Left lobe of liver (tissue), 2 donors: ENCODE results near the gene PLEKHA6. TPM values are rescaled to one million over a fixed set of nuclear protein-coding genes. Genes with fewer than 3 reads are reported as not detected.
"Not testable (repeated sequence)": the region's sequence is repeated elsewhere in the genome, so short reads cannot be mapped to it uniquely, and the experiment has no call there.

Experiments
- ATAC-seq: fragments of 200-7000 bp; cut with Tn5 transposase; one replicate; pipeline ENCODE4 v1.9.1; 2020; ENCODE audit warnings: mild to moderate bottlenecking, moderate library complexity
- DNase-seq: peaks from one replicate; pipeline ENCODE4 v3.0.0-alpha.2; 2020; ENCODE audit warnings: low spot score
- total RNA-seq: library from RNA; stranded (reverse); gene quantifications from one replicate; pipeline ENCODE4 v1.2.1, GENCODE V29; 2021
- donor health status: DM: no; HTN: no; CAD: no; lungs with moderate emphysema.
- donor health status: DM: no; HTN: yes; CAD: no.

The PLEKHA6 gene
- total RNA-seq, 1 donor from 2014 or later: 28.8 TPM

GRCh38 chr1:204337036-204337429, 22.7 kb downstream of the PLEKHA6 start:
- no peak for DNase-seq
- no peak for ATAC-seq

GRCh38 chr1:204336421-204337035, 23.2 kb downstream of the PLEKHA6 start:
- ATAC-seq: no peak
- DNase-seq: no peak

- ATAC-seq: no peak
Observed at GRCh38 chr1:204335533-204335932, 24.2 kb downstream of the PLEKHA6 start.

GRCh38 chr1:204335085-204335484, 24.6 kb downstream of the PLEKHA6 start:
- no peak for DNase-seq
- no peak for ATAC-seq

More at GRCh38 chr1:204335533-204335932, 24.2 kb downstream of the PLEKHA6 start:
- no peak for DNase-seq

GRCh38 chr1:204334455-204334854, 25.3 kb downstream of the PLEKHA6 start:
- no peak for ATAC-seq
- no peak for DNase-seq

- ATAC-seq (no peak), DNase-seq (no peak)
Observed at GRCh38 chr1:204333427-204333826, 26.3 kb downstream of the PLEKHA6 start.

GRCh38 chr1:204331847-204332487, 27.8 kb downstream of the PLEKHA6 start:
- ATAC-seq (no peak), DNase-seq (no peak)

- DNase-seq: no peak
- no peak for ATAC-seq
Observed at GRCh38 chr1:204331275-204331674, 28.5 kb downstream of the PLEKHA6 start.

- ATAC-seq, DNase-seq: not testable (repeated sequence)
Observed at GRCh38 chr1:204327870-204328269, 31.9 kb downstream of the PLEKHA6 start.

- ATAC-seq (no peak), DNase-seq (no peak)
Observed at GRCh38 chr1:204327359-204327758, 32.4 kb downstream of the PLEKHA6 start.

GRCh38 chr1:204326771-204327300, 32.9 kb downstream of the PLEKHA6 start:
- DNase-seq: no peak
- ATAC-seq: no peak

GRCh38 chr1:204325944-204326343, 33.8 kb downstream of the PLEKHA6 start:
- DNase-seq: no peak
- no peak for ATAC-seq

GRCh38 chr1:204323887-204324286, 35.8 kb downstream of the PLEKHA6 start:
- DNase-seq: no peak
- no peak for ATAC-seq

GRCh38 chr1:204322339-204322868, 37.3 kb downstream of the PLEKHA6 start:
- no peak for DNase-seq
- ATAC-seq: no peak

- DNase-seq (no peak), ATAC-seq (no peak)
Observed at GRCh38 chr1:204321665-204322064, 38.1 kb downstream of the PLEKHA6 start.

GRCh38 chr1:204321051-204321450, 38.7 kb downstream of the PLEKHA6 start:
- ATAC-seq: no peak
- DNase-seq: no peak

- ATAC-seq: no peak
- DNase-seq: no peak
Observed at GRCh38 chr1:204320382-204320804, 39.3 kb downstream of the PLEKHA6 start.

GRCh38 chr1:204319462-204319861, 40.3 kb downstream of the PLEKHA6 start:
- DNase-seq (no peak), ATAC-seq (no peak)

GRCh38 chr1:204319027-204319426, 40.7 kb downstream of the PLEKHA6 start:
- DNase-seq (no peak), ATAC-seq (no peak)

GRCh38 chr1:204318324-204318723, 41.4 kb downstream of the PLEKHA6 start:
- ATAC-seq (no peak), DNase-seq (no peak)

GRCh38 chr1:204317170-204317569, 42.6 kb downstream of the PLEKHA6 start:
- DNase-seq: no peak
- ATAC-seq: no peak

- no peak for DNase-seq
- no peak for ATAC-seq
Observed at GRCh38 chr1:204316164-204316563, 43.6 kb downstream of the PLEKHA6 start.
